ENCODE results near the gene TCERG1.

The TCERG1 gene

DNA sequence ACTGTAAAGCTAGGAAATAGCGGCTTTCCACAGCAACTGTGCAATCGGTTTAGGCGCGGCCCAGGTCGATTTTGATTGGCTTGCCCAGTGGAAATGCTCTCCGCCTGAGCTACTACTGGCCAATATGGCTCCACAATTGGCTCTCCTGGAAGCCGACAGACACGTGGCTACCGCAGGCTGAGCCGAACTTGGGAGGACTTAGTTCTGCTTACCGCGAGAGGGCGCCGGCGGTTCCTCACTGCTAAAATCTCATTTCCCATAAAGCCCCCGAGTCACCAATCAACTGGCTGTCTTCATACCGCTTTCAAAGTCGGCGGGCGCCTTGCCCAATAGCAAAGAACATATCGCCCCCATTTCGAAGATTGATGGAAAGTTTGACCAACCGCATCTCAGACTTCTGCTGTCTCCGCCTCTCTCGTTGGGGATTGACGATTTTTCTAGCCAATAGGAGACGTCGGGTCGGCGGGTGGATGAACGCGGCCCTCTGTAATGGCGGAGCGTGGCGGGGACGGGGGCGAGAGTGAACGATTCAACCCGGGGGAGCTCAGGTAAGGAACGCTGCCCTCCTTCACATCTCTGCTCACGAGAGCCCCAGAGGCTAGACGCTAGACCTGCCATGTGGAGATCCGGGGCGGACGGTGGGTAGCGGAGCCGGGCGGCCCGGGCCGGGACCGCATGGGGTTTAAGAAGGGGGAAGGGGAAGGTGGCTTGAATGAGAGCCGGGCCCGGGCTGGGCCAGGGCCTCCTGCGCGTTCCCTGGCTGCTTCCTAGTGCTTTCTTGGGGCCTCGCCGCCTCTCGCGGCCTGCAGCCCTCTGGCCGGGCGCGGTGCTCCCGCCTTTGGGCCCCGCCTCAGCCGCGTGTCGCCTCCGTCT lies at the start of gene TCERG1:
TCERG1 (plus strand) TSS at position 473 of the 873 bp plus-strand sequence; CDS start at position 490, 17 bp downstream.
- DNase-seq (ENCODE audit: low read depth), result peak; percentile 100

DNA sequence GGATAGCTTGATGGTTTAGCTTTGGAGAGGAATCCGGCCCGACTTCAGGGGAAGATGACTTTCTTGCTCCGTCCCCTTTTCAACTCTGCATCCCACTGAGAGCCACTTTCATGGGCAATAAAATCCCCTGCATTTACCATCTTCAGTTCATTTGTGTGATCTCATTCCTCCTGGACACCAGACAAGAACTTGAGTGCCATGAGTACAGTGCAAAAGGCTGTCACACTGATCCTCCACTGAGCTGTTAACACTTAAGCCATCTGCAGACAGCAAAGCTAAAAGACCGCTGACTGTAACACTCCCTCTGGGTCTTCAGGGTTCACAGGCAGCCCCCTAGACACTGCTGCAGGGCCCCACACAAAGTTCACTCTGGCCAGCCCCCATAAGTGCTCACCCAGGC lies 48.3 kb upstream of the TCERG1 start:
- no peak for DNase-seq (ENCODE audit: low read depth)

DNA sequence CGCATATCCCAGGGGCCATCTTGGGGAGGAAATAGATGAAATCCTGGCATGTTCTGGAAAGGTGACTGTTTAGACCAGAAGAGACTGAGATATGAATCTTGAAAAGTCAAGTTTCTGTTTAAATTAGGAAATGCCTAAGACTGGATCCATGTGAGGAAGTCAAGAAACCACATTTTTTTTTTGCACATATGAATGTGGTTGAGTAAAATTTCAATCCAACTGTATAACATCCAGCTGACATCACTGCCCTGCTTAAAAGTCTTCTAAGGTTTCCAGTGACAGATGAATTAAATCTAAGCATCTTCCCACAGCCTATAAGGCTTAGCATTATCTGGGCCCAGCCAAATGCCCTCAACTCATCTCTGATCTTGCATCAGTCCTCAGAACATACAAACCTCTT lies 47.7 kb upstream of the TCERG1 start:
- no peak for DNase-seq (ENCODE audit: low read depth)

DNA sequence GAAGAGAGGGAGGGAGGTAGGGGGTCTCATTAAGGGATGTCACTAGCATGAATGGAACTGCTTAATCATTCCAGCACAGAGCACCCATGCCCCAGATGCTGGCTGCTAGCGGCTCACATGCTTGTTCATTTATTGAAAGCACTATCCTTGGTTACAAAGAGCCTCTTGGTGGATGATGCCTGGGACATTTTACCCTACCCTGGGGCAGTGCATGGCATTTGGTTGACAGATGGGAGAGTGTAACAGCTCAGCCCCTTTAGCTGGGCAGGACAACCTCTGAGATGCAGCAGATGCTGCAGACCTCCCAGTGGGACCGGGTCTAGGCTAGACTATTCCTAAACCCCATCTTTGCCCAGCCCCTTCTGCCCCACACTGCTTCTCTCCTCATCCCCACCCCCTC lies 46.9 kb upstream of the TCERG1 start:
- DNase-seq (ENCODE audit: low read depth), result no peak

DNA sequence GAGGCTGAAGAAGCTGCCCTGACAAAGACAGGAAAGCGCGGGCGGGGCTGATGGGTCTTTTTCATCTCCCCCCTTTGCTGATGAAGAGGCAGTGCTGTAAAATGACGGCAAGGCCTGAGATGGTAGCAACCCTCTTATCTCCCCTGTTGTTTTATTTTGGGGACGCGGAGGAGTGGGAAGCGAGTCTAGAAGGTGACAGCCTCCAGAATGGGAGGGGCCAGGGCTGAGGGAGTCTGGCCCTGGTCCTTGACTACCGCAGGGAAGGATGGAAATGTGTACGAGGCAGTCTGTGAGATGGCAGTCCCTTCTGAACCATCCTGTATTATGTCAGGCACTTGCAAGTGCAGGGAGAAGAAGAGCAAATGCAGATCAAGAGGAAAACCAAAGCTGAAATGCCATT lies 46.1 kb upstream of the TCERG1 start:
- DNase-seq (ENCODE audit: low read depth), result no peak

DNA sequence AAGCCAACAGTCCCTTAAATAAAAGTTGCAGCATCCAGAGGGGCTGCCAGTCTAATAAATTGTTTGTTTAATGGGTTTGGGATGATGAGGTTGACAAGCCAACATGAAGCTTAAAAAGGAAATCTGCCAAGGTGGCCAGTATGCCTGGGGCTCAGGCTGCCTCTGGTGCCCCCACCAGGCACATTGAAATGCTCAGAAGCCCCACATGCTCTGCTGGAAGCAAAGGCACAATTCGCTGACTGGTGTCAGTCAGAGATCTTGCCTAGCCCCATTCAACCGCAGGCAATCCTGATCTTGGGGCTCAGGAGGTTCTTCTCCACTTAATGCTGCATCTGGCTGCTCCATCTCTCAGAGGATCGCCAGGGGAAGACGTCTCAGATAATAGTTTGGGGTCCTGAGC lies 44.2 kb upstream of the TCERG1 start:
- DNase-seq (ENCODE audit: low read depth), result no peak

DNA sequence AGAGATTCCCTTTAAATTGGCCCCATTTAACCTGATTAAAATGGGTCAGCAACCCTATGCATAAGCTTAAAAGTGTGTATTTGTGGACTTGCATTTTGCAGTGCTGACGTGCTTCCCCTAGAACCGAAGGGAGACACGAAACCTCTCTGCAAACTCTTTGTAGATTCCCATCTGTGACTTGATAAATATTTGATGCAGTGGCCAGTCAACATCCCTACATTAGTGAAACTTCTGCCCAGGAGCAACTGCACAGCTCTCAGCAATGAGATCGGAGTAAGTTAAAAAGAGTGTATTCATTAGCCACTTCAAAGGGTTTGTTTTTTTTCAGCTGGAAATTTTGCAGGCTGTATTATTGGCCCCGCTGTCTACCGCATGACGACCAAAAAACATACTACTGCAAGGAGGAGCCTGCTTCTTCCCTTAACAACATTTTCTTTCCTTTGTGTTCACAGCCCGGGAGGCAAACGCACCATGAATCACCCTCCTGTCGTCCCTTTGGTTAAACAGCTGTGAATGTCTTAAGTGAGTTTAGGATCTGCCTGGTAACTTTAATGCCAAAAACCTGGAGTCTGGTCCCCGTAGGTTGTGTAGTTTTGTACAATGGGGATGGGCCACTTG lies 38.0 kb upstream of the TCERG1 start:
- peak; percentile 64 for DNase-seq (ENCODE audit: low read depth)

DNA sequence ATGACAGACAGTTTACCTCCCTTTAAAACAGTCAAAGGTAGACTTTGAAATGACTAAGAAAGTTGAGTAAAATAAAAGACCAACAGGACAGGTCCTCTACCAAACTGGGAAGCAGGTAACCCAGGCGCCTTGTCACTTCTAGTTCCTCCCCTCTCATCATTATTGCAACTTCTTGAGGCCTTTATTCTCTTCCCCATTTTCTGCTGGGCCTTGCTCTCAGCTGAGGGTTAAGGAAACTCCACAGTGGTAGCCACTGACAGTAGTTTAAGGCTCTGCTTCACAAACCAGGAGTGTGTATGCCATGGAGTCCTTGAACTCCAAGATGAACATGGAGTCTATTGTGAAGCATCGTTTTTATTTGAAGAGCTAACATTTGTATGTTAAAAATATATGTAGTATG lies 36.9 kb upstream of the TCERG1 start:
- no peak for DNase-seq (ENCODE audit: low read depth)

DNA sequence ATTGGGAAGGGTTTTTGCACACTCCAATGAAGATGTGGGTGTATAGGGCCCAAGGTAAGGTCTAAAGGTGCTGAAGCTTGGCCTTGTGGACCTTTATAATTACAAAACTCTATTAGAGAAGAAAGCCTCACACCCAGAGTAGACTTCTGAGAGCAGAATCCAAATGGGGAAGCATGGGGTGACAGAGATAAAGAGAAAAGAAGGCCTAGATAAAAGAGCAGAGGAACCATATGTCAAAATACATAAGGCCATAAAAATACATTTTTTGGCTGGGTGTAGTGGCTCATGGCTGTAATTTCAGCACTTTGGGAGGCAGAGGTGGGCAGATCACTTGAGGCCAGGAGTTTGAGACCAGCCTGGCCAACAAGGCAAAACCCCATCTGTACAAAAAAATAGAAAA lies 27.4 kb upstream of the TCERG1 start:
- DNase-seq (ENCODE audit: low read depth), result no peak

DNA sequence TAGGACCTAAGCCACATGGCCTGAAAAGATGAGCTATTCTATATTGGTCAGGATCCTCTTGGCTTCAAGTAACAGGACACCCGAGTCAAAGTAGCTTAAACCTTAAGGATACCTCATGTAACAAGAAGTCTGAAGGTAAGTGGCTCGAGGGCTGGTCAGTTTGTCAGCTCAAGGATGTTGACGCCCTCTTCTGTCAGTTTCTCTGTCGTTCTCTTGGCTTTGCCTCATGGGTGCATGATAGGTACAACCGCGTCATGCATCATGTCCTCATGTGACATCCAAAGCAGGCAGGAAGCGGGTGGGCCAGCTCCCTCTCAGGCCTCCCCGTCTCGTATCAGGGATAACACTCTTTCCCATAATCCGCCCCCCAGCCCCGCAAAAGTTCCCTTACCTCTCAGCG lies 22.1 kb upstream of the TCERG1 start:
- DNase-seq (ENCODE audit: low read depth), result no peak

DNA sequence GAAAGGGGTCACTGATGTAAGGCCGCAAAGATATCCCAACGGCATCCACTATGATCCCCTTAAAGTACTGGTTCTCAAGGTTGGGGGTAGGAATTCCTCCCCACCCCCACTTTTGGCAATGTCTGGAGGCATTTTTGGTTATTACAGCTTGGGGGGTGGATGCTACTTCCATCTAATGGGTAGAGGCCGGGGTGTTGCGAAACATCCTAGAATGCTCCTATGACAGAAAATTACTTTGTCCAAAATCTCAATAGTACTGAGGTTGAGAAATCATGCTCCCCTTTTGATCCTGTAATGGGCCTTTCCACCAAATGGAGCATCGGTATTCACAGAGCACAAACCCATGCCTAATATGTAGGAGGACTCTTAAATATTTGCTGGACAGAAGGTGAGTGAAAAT lies 20.8 kb upstream of the TCERG1 start:
- DNase-seq (ENCODE audit: low read depth), result no peak

DNA sequence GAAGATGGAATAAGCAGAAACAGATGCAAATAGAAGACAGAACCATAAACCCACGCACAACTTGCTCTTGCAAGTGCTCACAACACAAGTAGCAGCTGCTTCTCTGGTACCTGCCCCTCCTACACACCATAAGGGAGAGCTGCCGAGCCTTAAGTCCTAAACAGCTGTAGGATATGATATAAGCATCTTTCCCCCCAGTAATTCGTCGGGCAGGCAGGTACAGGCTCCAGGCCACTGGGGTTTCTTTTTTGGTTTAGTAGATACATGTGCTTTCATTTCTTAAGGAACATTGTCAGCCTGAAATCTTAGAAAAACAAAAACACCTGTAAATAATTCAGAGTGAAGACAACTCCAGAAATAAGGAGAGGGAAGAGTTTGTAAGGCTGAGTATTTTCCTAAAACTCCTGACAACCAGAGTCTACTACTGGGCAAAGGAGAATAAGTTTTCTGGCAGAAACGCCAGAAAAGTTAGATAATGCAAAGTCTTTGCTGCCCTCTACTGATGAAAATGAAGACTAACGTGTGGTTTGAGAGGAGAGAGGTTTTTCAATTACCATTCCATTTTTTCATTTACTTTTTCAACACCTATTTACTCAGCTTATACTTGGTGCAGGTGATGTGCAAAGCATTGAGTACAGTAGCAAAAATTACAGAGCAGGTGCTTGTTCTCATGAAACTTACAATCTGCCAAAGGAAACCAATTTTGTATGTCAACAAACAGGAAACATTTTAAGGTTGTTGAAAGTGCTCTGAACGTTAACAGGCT lies 20.1 kb upstream of the TCERG1 start:
- peak; percentile 70 for DNase-seq (ENCODE audit: low read depth)

DNA sequence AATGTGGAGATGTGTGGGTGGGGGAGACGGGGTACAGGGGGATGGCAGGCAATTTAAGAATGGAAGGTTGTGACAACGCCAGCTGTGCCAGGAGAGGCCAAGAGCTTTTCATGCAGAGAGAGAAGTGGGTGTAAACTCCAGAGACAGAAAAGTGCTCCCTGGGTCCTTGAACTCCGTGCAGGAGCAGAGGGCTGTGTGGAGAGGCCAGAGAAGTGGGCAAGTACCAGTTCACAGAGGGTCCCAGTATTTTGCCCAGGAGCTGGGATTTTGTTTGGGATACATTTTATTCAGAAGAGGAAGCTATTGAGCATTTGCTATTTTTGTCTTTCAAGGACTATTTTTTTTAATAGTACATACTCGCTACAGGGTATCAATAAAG lies 19.5 kb upstream of the TCERG1 start:
- no peak for DNase-seq (ENCODE audit: low read depth)

DNA sequence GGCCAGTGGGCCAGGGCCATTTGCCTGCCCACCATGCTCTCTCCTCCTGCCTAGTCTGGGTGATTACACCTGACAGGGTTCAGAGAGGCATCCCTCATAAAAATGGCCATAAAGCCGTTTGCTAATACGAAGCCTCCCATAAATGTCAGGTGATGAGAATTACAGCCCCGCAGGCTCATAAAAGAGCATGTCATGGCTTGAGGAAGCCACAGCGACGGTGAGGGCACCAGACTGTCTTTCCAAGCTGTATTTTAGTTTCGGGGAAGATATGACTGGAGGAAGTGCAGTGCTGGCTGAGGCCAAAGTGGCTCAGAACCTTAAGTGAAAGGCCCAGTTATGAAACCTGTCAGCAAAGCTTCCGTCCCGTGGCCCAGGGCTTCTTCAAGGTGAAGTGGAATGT lies 18.5 kb upstream of the TCERG1 start:
- DNase-seq (ENCODE audit: low read depth), result no peak

DNA sequence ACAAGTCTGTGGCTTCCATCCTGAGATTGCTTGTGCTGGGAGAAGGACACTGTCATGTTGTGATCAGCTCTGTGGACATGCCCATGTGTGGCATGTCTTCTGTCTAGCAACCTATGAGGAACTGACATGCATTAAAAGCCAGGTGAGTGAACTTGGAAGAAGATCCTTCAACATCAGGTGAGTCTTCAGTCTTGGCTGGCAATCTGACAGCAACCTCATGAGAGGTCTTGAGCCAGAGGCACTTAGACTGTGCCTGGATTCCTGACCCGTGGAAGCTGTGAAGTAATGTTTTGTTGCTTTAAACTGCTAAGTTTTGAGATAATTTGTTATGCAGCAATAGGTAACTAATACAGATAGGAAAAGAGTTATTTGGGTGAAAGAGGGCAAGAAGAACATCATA lies 6.8 kb upstream of the TCERG1 start:
- DNase-seq (ENCODE audit: low read depth), result no peak

DNA sequence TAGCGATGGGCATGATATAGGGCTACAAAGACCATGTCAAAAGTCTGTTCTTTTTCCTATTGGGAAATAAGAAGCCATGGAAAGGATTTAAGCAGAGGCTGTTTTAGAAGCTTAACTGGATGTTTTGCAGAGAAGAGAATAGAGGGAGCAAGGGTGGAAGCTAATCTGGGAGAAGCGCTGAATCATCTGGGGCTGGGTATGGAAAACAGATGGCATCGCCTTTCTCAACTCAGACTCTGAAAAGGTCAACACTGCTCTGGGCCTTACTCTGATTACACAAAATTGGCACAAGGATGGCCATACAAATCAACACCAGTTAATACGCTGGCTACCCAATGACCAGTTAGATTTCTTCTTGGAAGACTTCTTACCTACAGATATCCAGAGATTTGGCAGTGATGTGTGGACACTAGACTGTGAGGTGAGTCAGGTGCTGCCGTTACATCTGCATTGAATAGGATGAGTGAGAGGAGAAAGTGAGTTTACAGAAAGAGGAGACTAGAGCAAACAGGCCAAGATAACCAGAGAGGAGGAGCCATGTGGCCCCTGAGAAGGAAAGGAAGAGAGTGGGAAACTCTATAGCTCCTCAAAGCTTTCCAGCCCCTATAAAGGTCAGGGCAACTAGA lies 6.2 kb upstream of the TCERG1 start:
- DNase-seq (ENCODE audit: low read depth), result no peak

DNA sequence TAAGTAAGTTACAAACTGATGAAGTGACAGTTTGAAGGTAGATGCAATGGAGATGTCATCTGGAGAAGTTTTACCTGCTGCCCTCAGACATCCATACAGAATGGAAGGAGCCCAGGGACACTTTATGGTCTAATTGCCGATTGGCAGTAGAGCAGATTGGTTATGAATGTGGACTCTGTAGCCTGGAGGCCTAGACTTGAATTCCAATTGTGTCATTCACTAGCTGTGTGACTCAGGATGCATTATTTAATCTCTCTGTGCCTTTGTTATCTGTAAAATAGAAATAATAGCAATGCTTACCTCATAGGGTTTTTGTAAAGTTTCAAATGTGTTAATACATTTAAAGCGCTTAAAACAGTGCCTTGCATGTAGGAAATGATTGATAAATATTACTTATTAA lies 5.2 kb upstream of the TCERG1 start:
- DNase-seq (ENCODE audit: low read depth), result peak; percentile 70

DNA sequence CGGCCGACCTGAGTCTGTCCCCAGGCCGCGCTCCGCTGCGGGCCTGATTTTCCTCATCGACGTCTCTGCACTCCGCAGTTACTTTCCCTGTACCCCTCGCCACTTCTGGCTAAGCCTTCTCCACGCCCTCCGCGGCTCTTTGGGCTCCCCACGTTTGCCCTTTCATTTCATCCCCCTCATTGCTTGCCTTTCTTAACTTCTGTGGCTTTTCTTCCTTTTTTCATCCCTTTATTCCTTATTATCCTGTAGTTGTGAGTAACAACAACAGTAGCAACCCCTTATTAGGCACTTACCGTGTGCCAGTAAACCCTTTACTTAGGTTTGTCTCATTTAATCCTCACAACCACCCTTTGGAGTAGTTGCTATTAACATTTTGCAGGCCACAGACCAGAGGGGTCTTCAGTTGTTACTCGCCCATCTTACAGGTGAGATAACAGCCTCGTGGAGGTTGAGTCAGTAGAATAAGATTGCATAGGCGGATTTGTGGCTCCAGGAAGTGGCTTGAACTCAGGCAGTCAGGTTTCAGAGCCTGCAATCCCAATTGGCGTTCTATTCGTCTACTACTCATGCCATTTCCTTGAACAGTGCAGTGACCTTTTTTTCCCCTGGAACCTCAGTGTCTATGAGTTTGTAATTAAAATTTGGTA lies 724 bp downstream of the TCERG1 start:
- DNase-seq (ENCODE audit: low read depth), result peak; percentile 80

DNA sequence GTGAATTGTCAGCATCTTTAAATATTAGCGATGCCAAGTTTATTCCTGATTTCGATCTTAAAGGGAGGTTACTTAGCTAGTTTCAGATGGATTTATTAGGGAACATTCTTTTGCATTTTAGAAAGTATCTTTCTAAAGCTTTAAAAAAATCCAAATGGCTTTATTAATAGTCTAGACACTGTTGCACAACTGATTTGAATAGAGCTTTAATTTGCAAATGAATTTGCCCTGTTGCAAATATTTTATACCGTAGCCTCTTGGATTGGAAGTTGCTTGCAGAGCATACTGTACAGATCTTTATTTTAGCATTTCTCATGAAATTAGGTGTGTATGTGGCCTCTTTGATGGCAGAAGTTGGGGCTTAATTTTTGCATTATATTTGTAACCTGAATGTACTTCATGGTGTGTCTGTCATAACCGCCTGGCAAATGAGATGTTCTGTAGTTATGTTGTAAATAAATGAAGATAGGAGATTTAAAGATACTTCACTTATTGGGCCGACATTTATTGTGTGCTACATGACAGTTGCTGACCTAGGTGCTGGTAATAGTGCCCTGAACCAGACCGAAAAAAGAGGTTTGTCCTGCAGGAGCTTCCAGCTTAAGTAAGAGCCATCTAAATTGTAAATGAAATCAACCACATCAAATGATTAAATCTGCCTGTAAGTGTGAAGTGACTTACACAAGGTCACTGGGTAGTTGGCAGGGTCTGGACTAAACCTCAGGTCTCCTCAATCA lies 1.8 kb downstream of the TCERG1 start:
- DNase-seq (ENCODE audit: low read depth), result no peak

DNA sequence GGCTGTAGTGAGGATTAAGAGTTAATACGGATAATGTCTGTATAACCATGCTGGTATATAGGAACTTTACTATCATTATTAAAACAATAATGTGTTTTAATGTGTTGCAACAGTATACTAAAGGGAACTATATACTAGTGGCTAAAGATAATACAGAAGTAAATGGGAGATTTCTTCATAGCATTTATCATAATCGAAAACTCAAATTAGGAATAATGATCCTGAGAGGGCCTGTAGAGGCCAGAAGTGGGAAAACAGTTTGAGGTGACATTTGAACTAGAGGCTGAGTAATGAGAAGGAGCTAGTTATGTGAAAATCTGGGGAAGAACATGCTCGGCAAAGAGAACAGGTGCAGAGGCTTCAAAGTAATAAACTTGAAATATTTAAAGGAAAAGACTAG lies 2.9 kb downstream of the TCERG1 start:
- DNase-seq (ENCODE audit: low read depth), result no peak

DNA sequence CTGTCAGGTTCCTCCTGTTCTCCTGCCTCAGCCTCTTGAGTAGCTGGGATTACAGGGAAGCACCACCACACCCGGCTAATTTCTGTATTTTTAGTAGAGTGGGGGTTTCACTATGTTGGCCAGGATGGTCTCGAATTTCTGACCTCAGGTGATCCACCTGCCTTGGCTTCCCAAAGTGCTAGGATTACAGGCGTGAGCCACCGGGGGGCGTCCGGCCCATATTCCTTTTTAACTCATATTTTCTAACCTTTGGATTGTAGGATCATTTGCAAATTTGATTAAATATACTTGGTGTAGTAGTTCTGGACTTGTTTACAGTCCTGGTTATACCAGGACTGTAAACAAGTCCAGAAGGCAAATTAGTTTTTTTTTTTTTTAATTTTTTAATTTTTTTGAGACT lies 4.3 kb downstream of the TCERG1 start:
- no peak for DNase-seq (ENCODE audit: low read depth)
